Measurements from ENCODE around the gene INKA1.
"Not testable (repeated sequence)": the region's sequence is repeated elsewhere in the genome, so short reads cannot be mapped to it uniquely, and the experiment has no call there.

The INKA1 gene

DNA sequence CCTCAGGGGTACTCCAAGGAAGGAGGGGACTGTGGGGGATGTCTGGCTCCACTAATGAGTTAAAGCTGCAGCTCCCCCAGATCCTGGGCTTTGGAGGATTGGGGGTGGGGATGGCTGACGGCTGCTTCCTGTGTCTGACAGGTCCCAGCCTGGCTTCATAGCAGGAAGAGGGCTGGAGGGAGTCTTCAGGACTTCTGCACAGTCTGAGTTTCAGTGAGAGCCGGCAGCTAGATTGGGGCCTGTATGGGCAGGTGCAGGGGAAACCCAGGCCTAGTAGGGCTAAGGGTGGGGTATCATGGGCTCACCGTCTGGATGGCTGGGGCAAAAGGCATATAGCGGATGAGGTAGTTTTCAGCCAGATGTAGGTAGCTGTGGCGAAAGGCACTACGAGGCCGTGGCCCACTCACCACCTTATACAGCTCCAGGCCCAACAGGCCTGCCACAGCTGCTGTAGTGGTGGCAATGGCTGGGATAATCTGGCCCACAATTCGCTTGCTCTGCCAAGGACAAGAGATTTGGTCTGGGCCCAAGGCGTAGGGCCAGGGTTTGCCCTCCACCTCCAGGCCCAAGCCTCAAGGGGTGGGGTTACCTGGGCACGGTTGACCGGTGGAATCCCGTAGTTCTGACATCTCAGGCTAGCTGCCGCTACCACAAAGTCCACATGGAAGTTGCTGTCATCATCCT, 4.5 kb downstream of the INKA1 start:
- DNase-seq (ENCODE audit: low read depth in 2 of 2, low spot score in 1 of 2) = no peak

- DNase-seq (ENCODE audit: low read depth in 2 of 2, low spot score in 1 of 2) = no peak
These were observed 9.9 kb downstream of the INKA1 start for GRCh38 chr3:49812916-49813496.

- no peak for DNase-seq (ENCODE audit: low read depth in 2 of 2, low spot score in 1 of 2)
These were observed 10.6 kb downstream of the INKA1 start, which contains the start of gene UBA7 for GRCh38 chr3:49813497-49814174. TSS of gene UBA7 (minus strand) at chr3:49813953. CDS start at chr3:49813787, 166 bp downstream.

DNA sequence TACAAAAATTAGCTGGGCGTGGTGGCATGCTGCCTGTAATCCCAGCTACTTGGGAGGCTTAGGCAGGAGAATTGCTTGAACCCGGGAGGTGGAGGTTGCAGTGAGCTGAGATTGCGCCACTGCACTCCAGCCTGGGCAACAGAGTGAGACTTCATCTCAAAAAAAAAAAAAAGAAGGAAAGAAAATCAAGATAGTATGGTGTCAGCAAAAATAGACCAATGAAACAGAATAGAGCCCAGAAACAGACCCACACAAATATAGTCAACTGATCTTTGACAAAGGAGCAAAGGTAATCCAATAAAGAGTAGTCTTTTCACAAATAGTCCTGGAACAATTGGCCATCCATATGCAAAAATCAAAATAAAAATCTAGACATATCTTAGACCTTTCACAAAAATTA, 20.1 kb downstream of the INKA1 start:
- DNase-seq (ENCODE audit: low read depth in 2 of 2, low spot score in 1 of 2) = not testable (repeated sequence)

- no peak for DNase-seq (ENCODE audit: low read depth in 2 of 2, low spot score in 1 of 2)
These were observed 23.0 kb downstream of the INKA1 start for GRCh38 chr3:49826016-49826415.

DNA sequence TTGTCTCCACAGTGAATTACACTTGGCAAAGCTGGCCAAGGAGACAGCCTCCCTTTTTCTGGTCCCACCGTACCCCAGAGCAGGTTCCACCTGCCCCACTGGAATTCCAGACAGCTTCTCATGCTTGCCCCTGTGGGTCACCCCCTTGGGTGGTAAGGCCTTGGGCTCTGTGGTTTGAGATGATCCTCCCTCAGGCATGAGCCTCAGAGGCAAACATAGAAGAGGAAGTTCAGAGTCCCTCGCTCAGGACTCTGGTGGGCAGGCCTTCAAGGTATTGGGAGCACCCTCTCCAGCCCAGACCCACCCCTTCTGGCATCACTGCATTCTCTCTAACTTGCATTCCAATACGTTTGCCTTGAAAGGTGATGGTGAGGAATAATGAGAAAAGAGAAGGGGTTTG, 28.3 kb downstream of the INKA1 start:
- DNase-seq (ENCODE audit: low read depth in 2 of 2, low spot score in 1 of 2) = no peak

DNA sequence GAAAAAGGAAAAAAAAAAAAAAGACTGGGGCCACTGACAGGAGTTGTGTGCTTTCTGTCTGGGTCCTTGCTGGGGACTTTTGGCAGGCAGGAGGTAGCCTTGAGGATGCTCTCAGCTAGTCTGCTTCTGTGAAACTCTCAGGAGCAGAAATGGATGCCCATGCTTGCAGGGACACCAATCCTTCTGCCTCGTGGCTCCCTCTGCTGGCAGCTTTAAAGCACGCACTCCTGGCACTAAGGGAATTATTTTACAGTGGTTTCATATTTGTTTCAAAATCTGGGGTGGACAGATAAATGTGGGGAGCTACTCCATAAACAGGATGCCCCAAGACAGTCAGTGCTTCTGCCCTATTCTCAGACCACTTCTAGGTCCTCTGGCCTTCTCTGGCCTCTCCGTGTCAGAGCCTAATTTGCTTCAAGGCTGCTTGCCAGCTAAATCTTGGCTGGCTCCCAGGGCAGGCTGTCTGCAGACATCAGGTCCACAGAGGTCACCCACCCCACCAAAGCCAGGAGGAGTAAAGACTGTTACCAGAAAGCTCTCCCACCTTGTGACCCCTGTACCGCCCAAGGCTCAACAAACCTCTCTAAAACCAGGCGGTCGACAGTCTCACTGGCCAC, 36.2 kb downstream of the INKA1 start:
- DNase-seq (ENCODE audit: low read depth in 2 of 2, low spot score in 1 of 2) = peak; percentile 60 to 66

DNA sequence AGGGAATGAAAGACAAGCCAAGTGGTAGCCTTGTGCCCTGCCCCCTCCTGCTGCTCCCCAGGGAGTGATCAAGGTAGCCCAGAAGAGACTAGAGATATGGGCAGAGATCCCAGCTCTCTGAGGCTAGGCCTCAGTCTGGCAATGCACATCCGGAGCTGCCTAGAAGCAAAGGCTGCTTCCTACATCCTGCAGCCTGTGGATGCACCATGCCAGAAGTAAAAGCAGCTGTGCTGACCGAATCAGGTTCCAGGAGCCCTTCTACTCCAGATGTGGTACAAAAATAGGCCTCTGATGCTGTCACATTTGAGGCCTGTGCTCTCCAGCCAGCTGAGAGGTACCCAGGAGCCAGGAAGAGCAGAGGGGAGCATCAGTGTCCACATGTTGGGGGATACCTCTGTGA, 37.3 kb downstream of the INKA1 start:
- DNase-seq (ENCODE audit: low read depth in 2 of 2, low spot score in 1 of 2) = no peak

DNA sequence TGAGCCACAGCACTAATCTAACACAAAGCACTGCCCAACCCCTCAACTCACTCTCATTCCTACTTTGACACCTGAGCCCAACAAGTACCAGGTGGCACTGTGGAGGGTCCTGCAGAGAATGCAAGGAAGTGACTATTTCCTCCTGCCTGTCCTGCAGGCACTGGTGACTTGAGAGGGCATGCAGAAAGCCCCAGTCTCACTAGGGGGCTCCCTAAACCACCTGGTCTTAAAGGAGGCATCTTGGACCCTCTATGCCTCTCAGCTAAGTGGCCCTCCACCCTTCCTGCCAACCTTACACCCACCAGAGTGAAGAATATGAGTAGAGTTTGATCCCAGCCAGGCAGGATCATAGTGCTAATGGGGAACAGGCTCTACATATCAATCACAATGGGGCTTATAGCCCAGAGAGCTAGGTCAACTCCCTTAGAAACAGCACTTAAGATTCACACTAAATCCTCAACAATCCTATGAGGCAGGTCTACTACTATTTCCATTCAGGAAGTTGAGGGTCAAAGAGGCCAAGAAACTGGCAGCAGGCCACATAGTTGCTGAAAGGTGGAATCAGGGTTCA, 38.1 kb downstream of the INKA1 start:
- DNase-seq (ENCODE audit: low read depth in 2 of 2, low spot score in 1 of 2) = no peak

GRCh38 chr3:49841806-49842205, 38.7 kb downstream of the INKA1 start:
- DNase-seq (ENCODE audit: low read depth in 2 of 2, low spot score in 1 of 2) = no peak

DNA sequence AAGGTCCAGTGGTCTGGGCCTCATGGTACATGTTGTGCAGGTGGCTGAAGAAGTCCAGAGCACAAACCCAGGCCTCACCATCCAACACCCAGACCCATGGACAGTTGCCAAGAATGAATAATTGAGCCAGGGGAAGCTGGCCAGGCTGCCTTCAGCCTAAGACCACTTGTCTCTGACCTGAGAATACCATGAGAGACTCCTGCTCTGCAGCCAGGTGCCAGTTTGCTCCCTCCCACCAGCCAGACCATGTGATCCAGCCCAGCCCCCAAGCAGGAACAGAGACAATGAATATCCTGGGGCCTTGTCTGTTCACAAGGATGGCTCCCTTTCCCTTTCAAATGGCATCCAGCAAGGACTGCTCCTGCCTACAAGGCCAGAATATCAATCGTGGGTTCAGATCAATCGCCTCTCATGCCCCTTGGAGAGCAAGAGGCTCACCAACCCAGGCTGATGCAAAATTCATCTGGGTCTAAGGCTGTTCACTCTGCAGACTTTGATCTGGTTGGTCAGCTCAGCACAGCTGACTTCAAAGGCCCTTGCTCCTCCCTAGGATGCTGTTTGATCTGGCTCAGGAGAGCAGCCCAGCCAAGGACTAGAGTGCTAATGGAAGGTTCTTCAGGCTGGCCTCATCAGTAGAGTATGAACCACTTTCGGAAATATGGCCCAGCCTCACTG, 39.9 kb downstream of the INKA1 start:
- no peak for DNase-seq (ENCODE audit: low read depth in 2 of 2, low spot score in 1 of 2)

GRCh38 chr3:49844464-49845183, 41.6 kb downstream of the INKA1 start:
- no peak for DNase-seq (ENCODE audit: low read depth in 2 of 2, low spot score in 1 of 2)

GRCh38 chr3:49845694-49846093, 42.6 kb downstream of the INKA1 start:
- DNase-seq (ENCODE audit: low read depth in 2 of 2, low spot score in 1 of 2) = no peak
